Hepatocyte (in vitro differentiated cells): ENCODE measurements around the gene POU1F1. TPM values are rescaled to one million over a fixed set of nuclear protein-coding genes. Genes with fewer than 3 reads are reported as not detected.

ENCODE experiments used
- DNase-seq: peaks from one replicate; pipeline ENCODE4 v3.0.0-alpha.2; 2016; ENCODE audit warnings: low spot score
- H2AFZ ChIP-seq: fragments of 200-600 bp; sonication (generic); 2 replicates; pipeline ENCODE4 v1.6.0; 2016; ENCODE audit warnings: antibody characterized with exemption, mild to moderate bottlenecking
- H3K27ac ChIP-seq: fragments of 200-600 bp; sonication (generic); 2 replicates; pipeline ENCODE4 v1.5.1; 2016; ENCODE audit warnings: mild to moderate bottlenecking
- H3K27me3 ChIP-seq: fragments of 200-600 bp; sonication (generic); 2 replicates; pipeline ENCODE4 v1.6.1; 2016
- H3K36me3 ChIP-seq: fragments of 200-600 bp; sonication (generic); replicated peaks from 2 replicates; pipeline ENCODE4 v1.5.1; 2016; ENCODE audit warnings: low read depth; ENCODE audit not compliant: insufficient read depth
- H3K4me1 ChIP-seq: fragments of 200-600 bp; sonication (generic); 2 replicates; pipeline ENCODE4 v1.5.1; 2016; ENCODE audit warnings: mild to moderate bottlenecking, moderate library complexity; ENCODE audit not compliant: insufficient read depth
- H3K4me2 ChIP-seq: fragments of 200-600 bp; sonication (generic); 2 replicates; pipeline ENCODE4 v1.6.0; 2016
- H3K4me3 ChIP-seq: fragments of 200-600 bp; sonication (generic); 2 replicates; pipeline ENCODE4 v1.5.1; 2016; ENCODE audit warnings: mild to moderate bottlenecking
- H3K79me2 ChIP-seq: fragments of 200-600 bp; sonication (generic); 2 replicates; pipeline ENCODE4 v1.6.0; 2017; ENCODE audit warnings: mild to moderate bottlenecking
- H3K9me2 ChIP-seq: fragments of 200-600 bp; sonication (generic); replicated peaks from 2 replicates; pipeline ENCODE4 v1.6.0; 2017; ENCODE audit warnings: mild to moderate bottlenecking; ENCODE audit not compliant: insufficient read depth
- H3K9me3 ChIP-seq: fragments of 200-600 bp; sonication (generic); 2 replicates; pipeline ENCODE4 v1.5.1; 2016; ENCODE audit warnings: low read depth, mild to moderate bottlenecking
- H4K20me1 ChIP-seq: fragments of 200-600 bp; sonication (generic); 2 replicates; pipeline ENCODE4 v1.6.0; 2016; ENCODE audit warnings: mild to moderate bottlenecking; ENCODE audit not compliant: insufficient read depth, poor library complexity, severe bottlenecking
- CTCF ChIP-seq: fragments of 200-600 bp; sonication (generic); IDR thresholded peaks from 2 replicates; pipeline ENCODE4 v1.5.1; 2016; ENCODE audit warnings: antibody characterized with exemption, mild to moderate bottlenecking; ENCODE audit not compliant: poor library complexity
- EZH2 ChIP-seq: fragments of 200-600 bp; sonication (generic); IDR thresholded peaks from 2 replicates; pipeline ENCODE4 v1.6.1; 2016; ENCODE audit warnings: antibody characterized with exemption, mild to moderate bottlenecking, borderline replicate concordance
- EZH2phosphoT487 ChIP-seq: fragments of 200-600 bp; sonication (generic); IDR thresholded peaks from one replicate; pipeline ENCODE4 v1.6.1; 2018; ENCODE audit warnings: antibody characterized with exemption, mild to moderate bottlenecking, low read depth, moderate library complexity; ENCODE audit not compliant: unreplicated experiment, severe bottlenecking
- WGBS: methylation state at CpG from one replicate; pipeline ENCODE4 v1.1.6; 2016; ENCODE audit warnings: low lambda C conversion rate; ENCODE audit errors: missing lambda C conversion rate; 5-methylcytosine and 5-hydroxymethylcytosine counted together
- polyA plus RNA-seq: library from polyadenylated mRNA; unstranded; fragments of >200 nt; fragmentation: Nextera tagmentation; extraction: Ambion mirVana; gene quantifications from 2 replicates; pipeline ENCODE4 v1.2.1, GENCODE V29; 2016
- total RNA-seq: library from RNA; depleted of rRNA; stranded (reverse); fragments of >200 nt; gene quantifications from 2 replicates; pipeline ENCODE4 v1.2.3, GENCODE V29; 2014

Gene POU1F1
- total and polyA plus RNA-seq, 2 experiments from 2014 or later, result not detected

GRCh38 chr3:87272718-87273341 lies 3.6 kb downstream of the POU1F1 start:
- Histone ChIP-seq H4K20me1 (no peaks in the 10 kb centered on the region), H2AFZ (no peak overlapping the region), H3K4me1 (no peaks in the 10 kb centered on the region), H3K9me2 (no peaks in the 10 kb centered on the region), H3K36me3 (no peaks in the 10 kb centered on the region), H3K9me3 (no peaks in the 10 kb centered on the region), H3K4me3 (no peak overlapping the region), H3K4me2 (no peak overlapping the region), H3K27ac (no peak overlapping the region), H3K79me2 (no peaks in the 10 kb centered on the region), H3K27me3 (no peaks in the 10 kb centered on the region)
- TF ChIP-seq EZH2phosphoT487 (no peak), CTCF (no peak), EZH2 (no peak)
- WGBS, result 92% methylated on average over 4 of the region's 4 CpGs
- DNase-seq, result no peak

DNA sequence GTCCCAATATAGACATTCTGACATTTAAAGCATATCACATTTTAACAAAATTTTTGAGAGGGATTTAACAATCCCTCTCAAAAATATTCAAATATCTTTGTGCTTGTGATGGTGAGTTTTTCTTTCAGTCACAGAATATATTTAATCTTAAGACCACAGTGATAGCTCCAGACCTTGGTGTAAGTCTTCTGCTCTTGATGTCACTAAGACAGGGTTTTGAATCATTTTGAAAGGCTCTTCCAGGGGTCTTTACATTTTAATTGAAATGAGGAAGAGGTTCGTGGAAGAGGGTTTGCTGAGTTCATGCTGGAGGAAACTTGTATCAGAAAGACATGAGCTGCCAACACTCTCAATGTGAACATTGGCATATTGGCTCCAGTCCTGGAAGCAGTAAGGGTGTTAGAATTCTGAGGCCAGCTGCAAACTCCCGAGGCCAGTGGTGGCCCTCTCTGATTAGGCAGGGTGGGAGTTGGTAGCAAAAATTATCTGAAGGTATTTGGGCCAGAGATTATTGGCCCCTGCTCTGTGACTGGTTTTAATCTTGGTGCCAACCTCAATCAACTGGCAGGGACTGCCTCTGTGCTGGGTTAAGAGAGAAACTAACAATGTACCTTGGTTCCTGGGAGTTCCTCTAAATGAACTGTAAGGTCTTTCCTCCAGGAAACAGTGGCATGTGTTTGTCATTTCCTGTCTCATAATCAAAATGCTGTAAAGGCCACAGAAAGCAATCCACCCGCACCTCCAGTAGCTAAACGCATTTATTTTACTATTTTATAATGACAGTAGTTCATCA lies 5.3 kb downstream of the POU1F1 start:
- H3K36me3 ChIP-seq, result no peaks in the 10 kb centered on the region
- H3K79me2 ChIP-seq, result no peaks in the 10 kb centered on the region
- WGBS, result 60% methylated on average over 4 of the region's 4 CpGs
- no peak for DNase-seq
- no peak for TF ChIP-seq EZH2
- no peaks in the 10 kb centered on the region for H3K9me2 ChIP-seq
- H3K4me3 ChIP-seq, result no peak overlapping the region
- no peaks in the 10 kb centered on the region for H3K27me3 ChIP-seq
- H4K20me1 ChIP-seq, result no peaks in the 10 kb centered on the region
- H3K27ac ChIP-seq, result no peak overlapping the region
- H2AFZ ChIP-seq, result no peak overlapping the region
- H3K9me3 ChIP-seq, result no peaks in the 10 kb centered on the region
- no peak overlapping the region for H3K4me2 ChIP-seq
- no peaks in the 10 kb centered on the region for H3K4me1 ChIP-seq

GRCh38 chr3:87269723-87270122 lies 6.7 kb downstream of the POU1F1 start:
- Histone ChIP-seq H4K20me1 (no peaks in the 10 kb centered on the region), H3K9me2 (no peaks in the 10 kb centered on the region), H3K36me3 (no peaks in the 10 kb centered on the region), H3K27me3 (no peaks in the 10 kb centered on the region), H3K79me2 (no peaks in the 10 kb centered on the region), H3K4me1 (no peaks in the 10 kb centered on the region), H3K4me2 (no peak overlapping the region), H3K4me3 (no peak overlapping the region), H2AFZ (no peak overlapping the region), H3K9me3 (no peaks in the 10 kb centered on the region), H3K27ac (no peak overlapping the region)
- TF ChIP-seq EZH2phosphoT487 (no peak), CTCF (no peak), EZH2 (no peak)
- DNase-seq, result no peak

- no peaks in the 10 kb centered on the region for H3K4me1 ChIP-seq
- no peak overlapping the region for H3K4me2 ChIP-seq
- H3K9me2 ChIP-seq, result no peaks in the 10 kb centered on the region
- no peaks in the 10 kb centered on the region for H3K36me3 ChIP-seq
- WGBS, result 66% methylated on average over 4 of the region's 4 CpGs
- no peaks in the 10 kb centered on the region for H4K20me1 ChIP-seq
- H3K27ac ChIP-seq, result no peak overlapping the region
- no peak overlapping the region for H3K4me3 ChIP-seq
- no peaks in the 10 kb centered on the region for H3K79me2 ChIP-seq
- TF ChIP-seq EZH2 (no peak), EZH2phosphoT487 (no peak), CTCF (no peak)
- no peaks in the 10 kb centered on the region for H3K9me3 ChIP-seq
- no peak for DNase-seq
- H2AFZ ChIP-seq, result no peak overlapping the region
- H3K27me3 ChIP-seq, result no peaks in the 10 kb centered on the region
Observed at GRCh38 chr3:87268646-87269211, 7.7 kb downstream of the POU1F1 start.
